ENCODE measurements around the gene DNPEP.

DNPEP gene

GRCh38 chr2:219387306-219388120 lies at the start of gene DNPEP:
TSS of gene DNPEP (minus strand) at chr2:219387912. CDS start at chr2:219387794, 118 bp downstream.
- DNase-seq (ENCODE audit: low spot score) = peak; percentile 91

GRCh38 chr2:219437141-219437540 lies 49.4 kb upstream of the DNPEP start:
- no peak for DNase-seq (ENCODE audit: low spot score)

GRCh38 chr2:219436491-219436890 lies 48.8 kb upstream of the DNPEP start:
- no peak for DNase-seq (ENCODE audit: low spot score)

- DNase-seq (ENCODE audit: low spot score) = no peak
Measured at GRCh38 chr2:219435701-219436100, 48.0 kb upstream of the DNPEP start.

- peak; percentile 41 for DNase-seq (ENCODE audit: low spot score)
Measured at GRCh38 chr2:219434718-219435525, 47.2 kb upstream of the DNPEP start, which contains the start of gene SPEG. TSS of gene SPEG (plus strand) at chr2:219434843. CDS start at chr2:219434978, 135 bp downstream.

- no peak for DNase-seq (ENCODE audit: low spot score)
Measured at GRCh38 chr2:219434468-219434717, 46.7 kb upstream of the DNPEP start.

- peak; percentile 50 for DNase-seq (ENCODE audit: low spot score)
Measured at GRCh38 chr2:219433666-219434467, 46.2 kb upstream of the DNPEP start.

- peak; percentile 78 for DNase-seq (ENCODE audit: low spot score)
Measured at GRCh38 chr2:219430633-219431615, 43.2 kb upstream of the DNPEP start.

GRCh38 chr2:219429958-219430606 lies 42.4 kb upstream of the DNPEP start:
- no peak for DNase-seq (ENCODE audit: low spot score)

- DNase-seq (ENCODE audit: low spot score) = no peak
Measured at GRCh38 chr2:219428469-219428868, 40.8 kb upstream of the DNPEP start.

GRCh38 chr2:219426534-219427136 lies 38.9 kb upstream of the DNPEP start:
- no peak for DNase-seq (ENCODE audit: low spot score)

GRCh38 chr2:219426068-219426443 lies 38.3 kb upstream of the DNPEP start:
- DNase-seq (ENCODE audit: low spot score) = no peak

- no peak for DNase-seq (ENCODE audit: low spot score)
Measured at GRCh38 chr2:219425238-219426067, 37.7 kb upstream of the DNPEP start.

- no peak for DNase-seq (ENCODE audit: low spot score)
Measured at GRCh38 chr2:219423652-219424377, 36.1 kb upstream of the DNPEP start.

- no peak for DNase-seq (ENCODE audit: low spot score)
Measured at GRCh38 chr2:219422952-219423534, 35.3 kb upstream of the DNPEP start.

- no peak for DNase-seq (ENCODE audit: low spot score)
Measured at GRCh38 chr2:219421323-219421722, 33.6 kb upstream of the DNPEP start.

GRCh38 chr2:219420687-219421086 lies 33.0 kb upstream of the DNPEP start:
- no peak for DNase-seq (ENCODE audit: low spot score)

Measured in hepatic stellate cell (primary cell).